CD8-positive, alpha-beta memory T cell (primary cell): ENCODE data around the gene IRF6. TPM values are rescaled to one million over a fixed set of nuclear protein-coding genes. Genes with fewer than 3 reads are reported as not detected.
A peak's percentile ranks its signal among the peaks of the same experiment; 100 is the strongest.

Source experiments
- CTCF ChIA-PET: fragments of 350-600 bp; sonication (Branson Sonifier 250); formaldehyde crosslinking; loops from one replicate; lab custom pipeline; 2021; ENCODE audit warnings: antibody characterized with exemption; lab: Charles Lee
- POLR2A ChIA-PET: fragments of 350-600 bp; sonication (Branson Sonifier 250); formaldehyde crosslinking; loops from one replicate; lab custom pipeline; 2021; ENCODE audit warnings: antibody characterized with exemption; lab: Charles Lee
- DNase-seq, 5 donors: peaks; one replicate each; pipeline versions ENCODE4 v3.0.0 to v3.0.0-alpha.2; 2020 to 2022; ENCODE audit warnings: mixed read lengths in 1 of 5
- H3K27ac ChIP-seq: one replicate; pipeline ENCODE4 v1.7.0; 2013; ENCODE audit warnings: low read depth, mild to moderate bottlenecking, low read length, moderate library complexity
- H3K27me3 ChIP-seq: 2 replicates; pipeline ENCODE4 v1.7.0; 2013; ENCODE audit warnings: low read length, mild to moderate bottlenecking; ENCODE audit not compliant: insufficient read depth, poor library complexity, severe bottlenecking
- H3K36me3 ChIP-seq: 2 replicates; pipeline ENCODE4 v1.7.0; 2013; ENCODE audit warnings: mild to moderate bottlenecking, low read length, moderate library complexity; ENCODE audit not compliant: insufficient read depth
- H3K4me1 ChIP-seq: 2 replicates; pipeline ENCODE4 v1.7.0; 2013; ENCODE audit warnings: mild to moderate bottlenecking, low read length, moderate library complexity; ENCODE audit not compliant: insufficient read depth
- H3K4me3 ChIP-seq: 2 replicates; pipeline ENCODE4 v1.7.0; 2013; ENCODE audit warnings: mild to moderate bottlenecking, low read length
- H3K9me3 ChIP-seq: 2 replicates; pipeline ENCODE4 v1.7.0; 2013; ENCODE audit warnings: mild to moderate bottlenecking, low read length
- H3K27ac Mint-ChIP-seq, 8 donors: one replicate each; pipeline ENCODE4 v1.8.0; 2020 to 2021; ENCODE audit warnings: mixed read lengths in 8 of 8, mild to moderate bottlenecking in 6 of 8, inconsistent platforms in 3 of 8, moderate library complexity in 3 of 8
- H3K27me3 Mint-ChIP-seq, 2 donors: one replicate each; pipeline ENCODE4 v1.8.0; 2020 to 2021; ENCODE audit warnings: mixed read lengths in 2 of 2, mild to moderate bottlenecking in 1 of 2, moderate library complexity in 1 of 2
- H3K36me3 Mint-ChIP-seq, 3 donors: one replicate each; pipeline ENCODE4 v1.8.0; 2020 to 2021; ENCODE audit warnings: mixed read lengths in 3 of 3, inconsistent platforms in 1 of 3, mild to moderate bottlenecking in 1 of 3
- H3K4me1 Mint-ChIP-seq, 3 donors: one replicate each; pipeline ENCODE4 v1.8.0; 2020 to 2021; ENCODE audit warnings: mixed read lengths in 3 of 3, inconsistent platforms in 1 of 3, mild to moderate bottlenecking in 1 of 3
- H3K4me3 Mint-ChIP-seq, 7 donors: one replicate each; pipeline ENCODE4 v1.8.0; 2020 to 2021; ENCODE audit warnings: mixed read lengths in 7 of 7, mild to moderate bottlenecking in 6 of 7, moderate library complexity in 4 of 7, inconsistent platforms in 2 of 7
- H3K9me3 Mint-ChIP-seq, 5 donors: one replicate each; pipeline ENCODE4 v1.8.0; 2020 to 2022; ENCODE audit warnings: mixed read lengths in 5 of 5, mild to moderate bottlenecking in 3 of 5, moderate library complexity in 2 of 5, inconsistent platforms in 1 of 5
- polyA plus RNA-seq: library from polyadenylated mRNA; unstranded; fragments of 300-500 nt; fragmentation: Illumina TruSeq; gene quantifications from one replicate; pipeline ENCODE4 v1.2.3, GENCODE V29; 2021
- total RNA-seq, 2 experiments: library from RNA; stranded (reverse); gene quantifications; one replicate each; pipeline ENCODE4 v1.2.3, GENCODE V29; 2021

The IRF6 gene
- total and polyA plus RNA-seq, 3 experiments from 2014 or later, result 1.0 to 1.2 (median 1.2) TPM

DNA sequence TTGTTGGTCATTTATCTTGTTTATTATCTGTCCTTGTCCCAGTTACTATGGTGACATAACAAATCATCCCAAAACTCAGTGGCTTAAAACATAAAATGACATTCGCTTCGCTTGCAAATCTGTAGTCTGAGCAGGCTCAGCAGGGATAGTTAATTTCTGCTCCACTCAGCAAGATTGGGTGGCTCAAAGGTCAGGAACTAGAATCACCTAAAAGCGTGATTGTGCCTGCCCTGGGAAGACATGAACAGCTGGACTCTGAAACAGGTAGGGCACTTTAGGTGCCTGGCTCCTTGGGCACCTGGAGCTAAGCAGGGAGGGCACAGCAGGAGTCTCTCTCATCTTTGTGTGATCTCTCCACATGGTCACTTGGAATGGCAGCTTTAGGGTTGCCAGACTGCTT, 64.7 kb downstream of the IRF6 start:
- H3K27me3 Mint-ChIP-seq, result peaks cover 0 to 6% of the 10 kb centered on the region in 2 donors
- no peaks in the 10 kb centered on the region for H3K27me3 ChIP-seq
- CTCF ChIA-PET, result no interaction called here

DNA sequence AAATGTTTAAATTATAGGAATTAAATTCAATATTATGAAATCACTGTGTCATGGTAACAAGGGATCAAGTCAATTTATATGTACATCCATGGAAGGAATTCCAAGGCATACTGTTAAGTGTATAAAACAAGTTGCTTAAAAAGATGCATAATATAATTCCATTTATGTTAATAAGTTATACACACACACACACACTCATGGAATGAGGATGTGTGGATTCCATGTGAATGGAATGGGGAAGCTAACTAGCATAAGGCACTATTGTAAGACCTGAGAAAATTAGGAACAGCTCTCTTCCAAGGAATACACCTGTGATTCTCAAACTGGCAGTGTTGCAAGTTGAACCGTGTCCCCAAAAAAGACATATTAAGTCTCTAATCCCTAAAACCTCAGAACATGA, 67.7 kb downstream of the IRF6 start:
- no peak overlapping the region for H3K27ac Mint-ChIP-seq
- peaks cover 0 to 2% (median 0%) of the 10 kb centered on the region in 5 donors for H3K9me3 Mint-ChIP-seq
- POLR2A ChIA-PET, result no interaction called here
- Histone ChIP-seq H3K4me3 (no peak overlapping the region), H3K36me3 (no peaks in the 10 kb centered on the region), H3K27me3 (no peaks in the 10 kb centered on the region), H3K9me3 (no peaks in the 10 kb centered on the region), H3K27ac (no peak overlapping the region), H3K4me1 (no peaks in the 10 kb centered on the region)
- DNase-seq, result no peak
- no peak overlapping the region for H3K4me3 Mint-ChIP-seq
- H3K27me3 Mint-ChIP-seq, result peaks cover 0 to 6% of the 10 kb centered on the region in 2 donors
- peaks cover 4 to 5% (median 4%) of the 10 kb centered on the region in 3 donors for H3K4me1 Mint-ChIP-seq
- CTCF ChIA-PET, result interaction anchor here (3.2 kb wide), 1 partner anchor 10 kb away, joined by 13 read pairs; no protein-coding TSS in a partner anchor
- peaks cover 0 to 7% (median 0%) of the 10 kb centered on the region in 3 donors for H3K36me3 Mint-ChIP-seq

More for the DNA sequence above, 64.7 kb downstream of the IRF6 start:
- H3K4me1 ChIP-seq, result no peaks in the 10 kb centered on the region
- no peaks in the 10 kb centered on the region for H3K9me3 ChIP-seq
- no peaks in the 10 kb centered on the region for H3K9me3 Mint-ChIP-seq
- H3K36me3 ChIP-seq, result no peaks in the 10 kb centered on the region
- peaks cover 4 to 5% (median 5%) of the 10 kb centered on the region in 3 donors for H3K4me1 Mint-ChIP-seq
- peaks cover 0 to 7% (median 2%) of the 10 kb centered on the region in 3 donors for H3K36me3 Mint-ChIP-seq
- DNase-seq, result no peak
- H3K27ac ChIP-seq, result no peak overlapping the region
- POLR2A ChIA-PET, result no interaction called here
- H3K4me3 Mint-ChIP-seq, result no peak overlapping the region
- peak overlapping the region in 2 of 8 donors; percentile 71 to 75 for H3K27ac Mint-ChIP-seq
- H3K4me3 ChIP-seq, result no peak overlapping the region

- CTCF ChIA-PET, result interaction anchor here (0.7 to 3.2 kb wide), 2 partner anchors 11 to 20 kb away, joined by 3 to 13 read pairs; no protein-coding TSS in a partner anchor
- POLR2A ChIA-PET, result no interaction called here
- H3K4me3 Mint-ChIP-seq, result no peak overlapping the region
- no peak overlapping the region for H3K4me3 ChIP-seq
- H3K27ac Mint-ChIP-seq, result no peak overlapping the region
- no peaks in the 10 kb centered on the region for H3K4me1 ChIP-seq
- H3K36me3 ChIP-seq, result no peaks in the 10 kb centered on the region
- H3K9me3 ChIP-seq, result no peaks in the 10 kb centered on the region
- no peak for DNase-seq
- H3K27ac ChIP-seq, result no peak overlapping the region
- H3K27me3 ChIP-seq, result no peaks in the 10 kb centered on the region
- H3K9me3 Mint-ChIP-seq, result peaks cover 0 to 2% (median 0%) of the 10 kb centered on the region in 5 donors
- H3K36me3 Mint-ChIP-seq, result peaks cover 0 to 12% (median 3%) of the 10 kb centered on the region in 3 donors
- peaks cover 0 to 6% of the 10 kb centered on the region in 2 donors for H3K27me3 Mint-ChIP-seq
- peaks cover 4 to 5% (median 4%) of the 10 kb centered on the region in 3 donors for H3K4me1 Mint-ChIP-seq
Measured at GRCh38 chr1:209737118-209737505, 68.8 kb downstream of the IRF6 start.

DNA sequence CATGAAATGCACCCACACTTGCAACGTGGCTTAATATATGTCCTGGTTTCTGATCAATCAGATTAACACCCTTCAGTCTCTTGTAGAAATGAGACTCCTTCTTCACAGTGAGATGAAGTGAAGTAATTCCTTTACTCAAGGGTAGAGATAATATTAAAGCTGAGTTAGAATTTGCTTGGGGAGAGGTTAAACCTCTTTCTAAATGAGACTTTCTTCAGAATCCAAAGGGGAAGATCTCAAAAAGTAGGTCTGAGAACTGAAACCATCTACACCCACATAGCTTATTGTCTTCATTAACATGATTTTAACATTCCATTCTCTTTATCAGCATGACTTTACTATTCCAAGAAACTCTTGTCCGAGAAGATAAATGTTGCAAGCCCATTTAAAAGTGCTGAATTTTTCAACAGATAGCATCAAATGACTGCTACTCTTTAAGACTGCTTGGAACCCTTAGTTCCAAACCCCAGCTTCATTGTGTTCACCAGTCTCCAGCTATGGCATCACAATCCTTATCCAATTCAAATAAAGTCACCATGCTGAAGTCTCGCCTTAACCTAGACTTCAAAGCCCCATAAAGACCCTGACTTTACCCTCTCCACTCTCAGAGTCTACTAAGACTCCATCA, 69.3 kb downstream of the IRF6 start:
- no peak overlapping the region for H3K4me3 ChIP-seq
- ChIA-PET CTCF (interaction anchor here (0.5 to 3.2 kb wide), 3 partner anchors 12 to 715 kb away, joined by 3 to 13 read pairs (median 4); no protein-coding TSS in a partner anchor), POLR2A (no interaction called here)
- H3K4me1 ChIP-seq, result no peaks in the 10 kb centered on the region
- no peaks in the 10 kb centered on the region for H3K27me3 ChIP-seq
- Mint-ChIP-seq H3K27me3 (peaks cover 0 to 6% of the 10 kb centered on the region in 2 donors), H3K36me3 (peaks cover 0 to 10% (median 3%) of the 10 kb centered on the region in 3 donors), H3K27ac (no peak overlapping the region), H3K4me1 (peaks cover 0 to under 1% (median under 1%) of the 10 kb centered on the region in 3 donors), H3K4me3 (no peak overlapping the region), H3K9me3 (peaks cover 0 to 2% (median 0%) of the 10 kb centered on the region in 5 donors)
- H3K9me3 ChIP-seq, result no peaks in the 10 kb centered on the region
- DNase-seq, result no peak
- H3K27ac ChIP-seq, result no peak overlapping the region
- H3K36me3 ChIP-seq, result no peaks in the 10 kb centered on the region

Other genes starting within 250 kb of the IRF6 start
- not detected for gene CAMK1G, start 222.4 kb downstream of the IRF6 start, total RNA-seq
- gene CAMK1G, start 222.4 kb downstream of the IRF6 start, polyA plus RNA-seq, result not detected
- gene LAMB3, start 153.7 kb downstream of the IRF6 start, total RNA-seq, result 1 to 10 TPM in 1 of 2 experiments, under 1 TPM in 1; 0.92 to 1.3 TPM
- gene LAMB3, start 153.7 kb downstream of the IRF6 start, polyA plus RNA-seq, result 0.28 TPM
- gene G0S2, start 130.7 kb downstream of the IRF6 start, total RNA-seq, result 1 to 10 TPM; 3.8 to 4.5 TPM
- not detected for gene G0S2, start 130.7 kb downstream of the IRF6 start, polyA plus RNA-seq
- gene HSD11B1, start 101.3 kb downstream of the IRF6 start, total RNA-seq, result under 1 TPM; 0.59 to 0.80 TPM
- gene HSD11B1, start 101.3 kb downstream of the IRF6 start, polyA plus RNA-seq, result 0.30 TPM
- gene TRAF3IP3, start 50.1 kb downstream of the IRF6 start, total RNA-seq, result 100 to 1,000 TPM; 193 to 209 TPM
- gene TRAF3IP3, start 50.1 kb downstream of the IRF6 start, polyA plus RNA-seq, result 414 TPM
- gene C1orf74, start 21.6 kb downstream of the IRF6 start, total RNA-seq, result 1 to 10 TPM; 2.2 TPM
- 0.35 TPM for gene C1orf74, start 21.6 kb downstream of the IRF6 start, polyA plus RNA-seq
- gene UTP25, start 21.8 kb upstream of the IRF6 start, total RNA-seq, result 10 to 100 TPM; 14.9 to 15.2 TPM
- gene UTP25, start 21.8 kb upstream of the IRF6 start, polyA plus RNA-seq, result 4.9 TPM
- gene SYT14, start 132.1 kb upstream of the IRF6 start, total RNA-seq, result not detected
- not detected for gene SYT14, start 132.1 kb upstream of the IRF6 start, polyA plus RNA-seq